SK-N-SH (cell line): Measurements from ENCODE around the gene HNRNPH3. TPM values are rescaled to one million over a fixed set of nuclear protein-coding genes. Genes with fewer than 3 reads are reported as not detected.

Experiments used
- CTCF ChIA-PET: fragments of 300-600, 350-600 bp; formaldehyde crosslinking; extraction: SDS; loops from one replicate; lab custom pipeline; 2021; lab: Yijun Ruan, JAX
- POLR2A ChIA-PET: fragments of 350-600 bp; sonication (Branson Sonifier 250); formaldehyde crosslinking; extraction: SDS; loops from one replicate; lab custom pipeline; 2020; ENCODE audit warnings: antibody characterized with exemption, inconsistent platforms; lab: Yijun Ruan, JAX
- DNase-seq: peaks from one replicate; pipeline ENCODE4 v3.0.0; 2012
- H2AFZ ChIP-seq: fragments of 200-600 bp; sonication (generic); 2 replicates; pipeline ENCODE4 v1.8.1; 2016; ENCODE audit warnings: antibody characterized with exemption, mild to moderate bottlenecking, low read depth
- H3F3A ChIP-seq: fragments of 200-600 bp; sonication (generic); replicated peaks from 2 replicates; pipeline ENCODE3; 2016; ENCODE audit warnings: antibody characterized with exemption, mild to moderate bottlenecking; ENCODE audit not compliant: insufficient read depth
- H3K27ac ChIP-seq, 2 experiments: fragments of 200-500 bp in 1 of 2; fragments of 200-600 bp in 1 of 2; sonication (Bioruptor generic) in 1 of 2; sonication (generic), shearing (Covaris generic) in 1 of 2; 2 replicates each; pipeline versions ENCODE4 v1.5.1 to v1.6.1; 2014 to 2016; ENCODE audit warnings: low read depth in 2 of 2, inconsistent platforms in 1 of 2, low read length in 1 of 2, mild to moderate bottlenecking in 1 of 2, mixed read lengths in 1 of 2
- H3K27me3 ChIP-seq: fragments of 200-600 bp; sonication (generic), shearing (Covaris generic); 2 replicates; pipeline ENCODE4 v1.6.1; 2016; ENCODE audit warnings: mixed run types; ENCODE audit not compliant: insufficient read depth
- H3K36me3 ChIP-seq, 2 experiments: fragments of 200-500 bp in 1 of 2; fragments of 200-600 bp in 1 of 2; sonication (Bioruptor generic) in 1 of 2; sonication (generic) in 1 of 2; replicated peaks in 1 of 2; 2 replicates each; pipeline versions ENCODE3 to v1.5.1; 2014 to 2016; ENCODE audit warnings: low read length in 1 of 2, mild to moderate bottlenecking in 1 of 2; ENCODE audit not compliant: insufficient read depth in 2 of 2, control insufficient read depth in 1 of 2
- H3K4me1 ChIP-seq, 2 experiments: fragments of 200-500 bp in 1 of 2; fragments of 200-600 bp in 1 of 2; sonication (Bioruptor generic) in 1 of 2; sonication (generic), shearing (Covaris generic) in 1 of 2; 2 replicates each; pipeline versions ENCODE4 v1.5.1 to v1.6.1; 2014 to 2016; ENCODE audit warnings: low read depth in 1 of 2, low read length in 1 of 2, mixed run types in 1 of 2; ENCODE audit not compliant: insufficient read depth in 2 of 2, control insufficient read depth in 1 of 2
- H3K4me2 ChIP-seq: fragments of 200-600 bp; sonication (generic), shearing (Covaris generic); 2 replicates; pipeline ENCODE4 v1.6.1; 2017; ENCODE audit warnings: mixed run types
- H3K4me3 ChIP-seq, 2 experiments: fragments of 200-500 bp in 1 of 2; fragments of 200-600 bp in 1 of 2; sonication (Bioruptor generic) in 1 of 2; sonication (generic), shearing (Covaris generic) in 1 of 2; 2 replicates each; pipeline versions ENCODE4 v1.5.1 to v1.8.1; 2014 to 2016; ENCODE audit warnings: low read depth in 2 of 2, inconsistent platforms in 1 of 2, low read length in 1 of 2, mild to moderate bottlenecking in 1 of 2, mixed read lengths in 1 of 2, moderate library complexity in 1 of 2
- H3K79me2 ChIP-seq: fragments of 200-600 bp; sonication (generic); 2 replicates; pipeline ENCODE4 v1.8.1; 2017; ENCODE audit warnings: mild to moderate bottlenecking; ENCODE audit not compliant: insufficient read depth
- H3K9ac ChIP-seq: fragments of 200-600 bp; sonication (generic); 2 replicates; pipeline ENCODE4 v1.6.1; 2017; ENCODE audit warnings: mixed run types
- H3K9me2 ChIP-seq: fragments of 200-600 bp; sonication (generic); 2 replicates; pipeline ENCODE4 v1.6.1; 2017; ENCODE audit warnings: mixed run types
- H3K9me3 ChIP-seq: fragments of 200-600 bp; sonication (generic); 2 replicates; pipeline ENCODE4 v1.6.1; 2017; ENCODE audit warnings: mixed run types, mild to moderate bottlenecking, moderate library complexity
- H4K20me1 ChIP-seq: fragments of 200-600 bp; sonication (generic); 2 replicates; pipeline ENCODE4 v1.6.1; 2017; ENCODE audit warnings: mild to moderate bottlenecking, mixed run types; ENCODE audit not compliant: insufficient read depth
- CHD2 ChIP-seq: fragments of 150-350 bp; IDR thresholded peaks from 2 replicates; pipeline ENCODE4 v1.6.1; 2018; ENCODE audit warnings: low read length; ENCODE audit not compliant: partially characterized antibody
- ELF1 ChIP-seq: IDR thresholded peaks from 2 replicates; pipeline ENCODE4 v1.4.0; 2012
- EP300 ChIP-seq, 2 experiments: IDR thresholded peaks; 2 replicates each; pipeline versions ENCODE4 v1.4.0 to v1.6.1; 2012; ENCODE audit warnings: borderline replicate concordance in 1 of 2, low read depth in 1 of 2, low read length in 1 of 2
- FOSL2 ChIP-seq: IDR thresholded peaks from 2 replicates; pipeline ENCODE4 v1.4.0; 2012; ENCODE audit warnings: low read depth, mild to moderate bottlenecking, moderate library complexity, borderline replicate concordance
- FOXJ3 ChIP-seq: sonication (generic); formaldehyde crosslinking; IDR thresholded peaks from 2 replicates; pipeline ENCODE4 v1.5.1; 2020; ENCODE audit warnings: mild to moderate bottlenecking, missing genetic modification reagents
- GABPA ChIP-seq: IDR thresholded peaks from 2 replicates; pipeline ENCODE4 v1.4.0; 2012; ENCODE audit warnings: low read depth, mild to moderate bottlenecking
- GATA2 ChIP-seq: sonication (generic); formaldehyde crosslinking; IDR thresholded peaks from 2 replicates; pipeline ENCODE4 v1.5.0; 2020; ENCODE audit warnings: mild to moderate bottlenecking, missing genetic modification reagents
- MAX ChIP-seq: IDR thresholded peaks from 2 replicates; pipeline ENCODE4 v1.4.0; 2012; ENCODE audit warnings: low read depth
- MEF2A ChIP-seq: IDR thresholded peaks from 2 replicates; pipeline ENCODE4 v1.4.0; 2012; ENCODE audit warnings: low read depth, borderline replicate concordance
- MXI1 ChIP-seq: IDR thresholded peaks from 2 replicates; pipeline ENCODE4 v1.6.1; 2012; ENCODE audit warnings: mild to moderate bottlenecking, low read depth, low read length, improper control_type of control experiment
- NFIC ChIP-seq: IDR thresholded peaks from 2 replicates; pipeline ENCODE4 v1.4.0; 2012; ENCODE audit warnings: borderline replicate concordance
- RCOR1 ChIP-seq: fragments of 150-350 bp; IDR thresholded peaks from 2 replicates; pipeline ENCODE4 v1.6.1; 2017; ENCODE audit warnings: antibody characterized with exemption, low read length
- REST ChIP-seq: IDR thresholded peaks from 2 replicates; pipeline ENCODE4 v1.6.1; 2012; ENCODE audit warnings: mild to moderate bottlenecking, low read depth, low read length, moderate library complexity
- RFX5 ChIP-seq: IDR thresholded peaks from 2 replicates; pipeline ENCODE4 v1.6.1; 2012; ENCODE audit warnings: mild to moderate bottlenecking, improper control_type of control experiment, low read length
- SMC3 ChIP-seq: IDR thresholded peaks from 2 replicates; pipeline ENCODE4 v1.6.1; 2012; ENCODE audit warnings: low read depth, low read length, improper control_type of control experiment
- USF1 ChIP-seq: IDR thresholded peaks from 2 replicates; pipeline ENCODE4 v1.4.0; 2012; ENCODE audit warnings: low read depth, borderline replicate concordance
- YY1 ChIP-seq: IDR thresholded peaks from 2 replicates; pipeline ENCODE4 v1.4.0; 2012; ENCODE audit warnings: low read depth, mild to moderate bottlenecking
- ZBTB33 ChIP-seq: IDR thresholded peaks from 2 replicates; pipeline ENCODE4 v1.4.0; 2012; ENCODE audit warnings: low read depth, borderline replicate concordance
- WGBS: methylation state at CpG from one replicate; pipeline ENCODE4 v1.1.6; 2017; ENCODE audit warnings: low lambda C conversion rate; 5-methylcytosine and 5-hydroxymethylcytosine counted together
- polyA plus RNA-seq, 3 experiments: library from polyadenylated mRNA; depleted of rRNA; stranded (reverse); fragments of >200 nt; gene quantifications; 2 replicates each; pipeline ENCODE4 v1.2.3, GENCODE V29; 2012
- TF ChIP-seq, protein P1 (sequence below): fragments of 200-600 bp; sonication (generic); IDR thresholded peaks from 2 replicates; pipeline ENCODE4 v1.6.1; 2017; ENCODE audit warnings: antibody characterized with exemption, mild to moderate bottlenecking, moderate library complexity
- TF ChIP-seq, protein P2 (sequence below): IDR thresholded peaks from 2 replicates; pipeline ENCODE4; 2012

The HNRNPH3 gene
- polyA plus RNA-seq, 1 of the 3 experiments (the other 2 are of a cell fraction) = 73.0 TPM

GRCh38 chr10:68333440-68334431 is 1.9 kb downstream of the HNRNPH3 start:
- peak overlapping the region; percentile 85 to 91 for H3K4me3 ChIP-seq
- CTCF ChIA-PET = interaction anchor here (0.7 to 3.2 kb wide), 8 partner anchors 7 to 450 kb away, joined by 3 to 26 read pairs (median 4); partner anchors contain the start of gene SIRT1
- 5% methylated on average over 10 of the region's 10 CpGs for WGBS
- H3K79me2 ChIP-seq = peaks cover 74% of the 10 kb centered on the region
- H3K9me3 ChIP-seq = no peaks in the 10 kb centered on the region
- TF ChIP-seq RCOR1 (no peak), MXI1 (peak; percentile 69; the same call in 1 of the 2 replicates), FOXJ3 (CRISPR knock-in tag) (no peak), ZBTB33 (no peak), REST (no peak), RFX5 (no peak), YY1 (no peak), ELF1 (no peak), CHD2 (no peak), NFIC (no peak), MAX (0 out of 2 replicates have a peak, but pooled peaks have one; percentile 17), MEF2A (no peak), GATA2 (peak; percentile 28; the same call in 1 of the 2 replicates), GABPA (no peak), FOSL2 (no peak), SMC3 (no peak), EP300 (IDR thresholded peaks at IDR 0.05; ENCODE audit: borderline replicate concordance in 1 of 2, low read depth in 1 of 2, low read length in 1 of 2) (peak in 1 of 2 experiments; percentile 13; a peak in 1 of 4 replicates), USF1 (peak; percentile 72)
- TF ChIP-seq, protein P1, sequence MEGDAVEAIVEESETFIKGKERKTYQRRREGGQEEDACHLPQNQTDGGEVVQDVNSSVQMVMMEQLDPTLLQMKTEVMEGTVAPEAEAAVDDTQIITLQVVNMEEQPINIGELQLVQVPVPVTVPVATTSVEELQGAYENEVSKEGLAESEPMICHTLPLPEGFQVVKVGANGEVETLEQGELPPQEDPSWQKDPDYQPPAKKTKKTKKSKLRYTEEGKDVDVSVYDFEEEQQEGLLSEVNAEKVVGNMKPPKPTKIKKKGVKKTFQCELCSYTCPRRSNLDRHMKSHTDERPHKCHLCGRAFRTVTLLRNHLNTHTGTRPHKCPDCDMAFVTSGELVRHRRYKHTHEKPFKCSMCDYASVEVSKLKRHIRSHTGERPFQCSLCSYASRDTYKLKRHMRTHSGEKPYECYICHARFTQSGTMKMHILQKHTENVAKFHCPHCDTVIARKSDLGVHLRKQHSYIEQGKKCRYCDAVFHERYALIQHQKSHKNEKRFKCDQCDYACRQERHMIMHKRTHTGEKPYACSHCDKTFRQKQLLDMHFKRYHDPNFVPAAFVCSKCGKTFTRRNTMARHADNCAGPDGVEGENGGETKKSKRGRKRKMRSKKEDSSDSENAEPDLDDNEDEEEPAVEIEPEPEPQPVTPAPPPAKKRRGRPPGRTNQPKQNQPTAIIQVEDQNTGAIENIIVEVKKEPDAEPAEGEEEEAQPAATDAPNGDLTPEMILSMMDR = no peak
- TF ChIP-seq, protein P2, sequence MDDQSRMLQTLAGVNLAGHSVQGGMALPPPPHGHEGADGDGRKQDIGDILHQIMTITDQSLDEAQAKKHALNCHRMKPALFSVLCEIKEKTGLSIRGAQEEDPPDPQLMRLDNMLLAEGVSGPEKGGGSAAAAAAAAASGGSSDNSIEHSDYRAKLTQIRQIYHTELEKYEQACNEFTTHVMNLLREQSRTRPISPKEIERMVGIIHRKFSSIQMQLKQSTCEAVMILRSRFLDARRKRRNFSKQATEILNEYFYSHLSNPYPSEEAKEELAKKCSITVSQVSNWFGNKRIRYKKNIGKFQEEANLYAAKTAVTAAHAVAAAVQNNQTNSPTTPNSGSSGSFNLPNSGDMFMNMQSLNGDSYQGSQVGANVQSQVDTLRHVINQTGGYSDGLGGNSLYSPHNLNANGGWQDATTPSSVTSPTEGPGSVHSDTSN = peak; percentile 43; the same call in 1 of the 2 replicates
- H2AFZ ChIP-seq = no peak overlapping the region
- peaks cover 30 to 32% of the 10 kb centered on the region in 2 experiments for H3K36me3 ChIP-seq
- H3F3A ChIP-seq = peaks cover 29% of the 10 kb centered on the region
- H3K27ac ChIP-seq = peak overlapping the region; percentile 95 to 98; a peak in 3 of 4 replicates
- peaks cover 20 to 33% of the 10 kb centered on the region in 2 experiments for H3K4me1 ChIP-seq
- POLR2A ChIA-PET = interaction anchor here (0.8 to 1.2 kb wide), 4 partner anchors 12 to 103 kb away, joined by 3 to 5 read pairs (median 4); no protein-coding TSS in a partner anchor
- H3K9ac ChIP-seq = peak overlapping the region; percentile 99
- no peak for DNase-seq
- H3K9me2 ChIP-seq = no peaks in the 10 kb centered on the region
- H4K20me1 ChIP-seq = peaks cover 60% of the 10 kb centered on the region
- H3K27me3 ChIP-seq = no peaks in the 10 kb centered on the region
- H3K4me2 ChIP-seq = peak overlapping the region; percentile 76
